K562 (cell line): ENCODE data around the gene SLC6A9. TPM values are rescaled to one million over a fixed set of nuclear protein-coding genes. Genes with fewer than 3 reads are reported as not detected.

Source experiments
- ATAC-seq: fragments of 200-7000 bp; cut with Tn5 transposase; 3 replicates; pipeline ENCODE4 v1.9.1; 2020; ENCODE audit warnings: moderate library complexity
- BruUV-seq: library from RNA; stranded (reverse); fragments of 400-500 nt; replicated peaks from 2 replicates; lab custom pipeline; 2021; lab: Mats Ljungman, UMichigan
- CTCF ChIA-PET: fragments of 300-600 bp; formaldehyde crosslinking; extraction: SDS; loops from one replicate; lab custom pipeline; 2021; ENCODE audit warnings: low intra/inter-chr PET ratio; lab: Yijun Ruan, JAX
- POLR2A ChIA-PET: fragments of 300-600, 350-650 bp; sonication (Branson Sonifier 250); formaldehyde crosslinking; extraction: SDS; loops from one replicate; lab custom pipeline; 2021; ENCODE audit warnings: antibody characterized with exemption, inconsistent platforms; lab: Yijun Ruan, JAX
- DNase-seq, 4 experiments: peaks; one replicate each; pipeline versions ENCODE4 v3.0.0 to v3.0.0-alpha.2; 2011 to 2018; ENCODE audit warnings: low spot score in 3 of 4, mixed read lengths in 3 of 4; ENCODE audit errors: extremely low read depth in 1 of 4
- FAIRE-seq: peaks from 2 replicates; lab custom pipeline; 2011; peaks lifted over from hg19 to GRCh38; lab: Jason Lieb, UNC
- H2AFZ ChIP-seq: 2 replicates; pipeline ENCODE4 v1.6.0; 2011; ENCODE audit warnings: low read depth, low read length, control low read depth, inconsistent platforms
- H3K27ac ChIP-seq: fragments of 200-600 bp; 3 replicates; pipeline ENCODE4 v1.8.0; 2011; ENCODE audit warnings: low read depth, mild to moderate bottlenecking, control low read depth, inconsistent platforms, low read length, moderate library complexity, mixed read lengths; ENCODE audit errors: extremely low read depth
- H3K27me3 ChIP-seq, 2 experiments: fragments of 300-600 bp in 1 of 2; 2 replicates in 1 of 2; 3 replicates in 1 of 2; pipeline versions ENCODE4 v1.6.0 to v1.8.0; 2011; ENCODE audit warnings: inconsistent platforms in 2 of 2, low read length in 2 of 2, mild to moderate bottlenecking in 1 of 2, mixed read lengths in 1 of 2, moderate library complexity in 1 of 2; ENCODE audit not compliant: control insufficient read depth in 2 of 2, insufficient read depth in 2 of 2
- H3K36me3 ChIP-seq: fragments of 300-600 bp; 3 replicates; pipeline ENCODE4 v1.8.0; 2011; ENCODE audit warnings: mild to moderate bottlenecking, low read length, inconsistent platforms; ENCODE audit not compliant: control insufficient read depth, insufficient read depth
- H3K4me1 ChIP-seq, 2 experiments: fragments of 200-600 bp in 1 of 2; replicated peaks in 1 of 2; 2 replicates in 1 of 2; 3 replicates in 1 of 2; pipeline versions ENCODE4 v1.5.1 to v1.8.0; 2011; ENCODE audit warnings: inconsistent platforms in 2 of 2, low read length in 2 of 2, mild to moderate bottlenecking in 1 of 2, mixed read lengths in 1 of 2, moderate library complexity in 1 of 2; ENCODE audit not compliant: control insufficient read depth in 2 of 2, insufficient read depth in 2 of 2
- H3K4me2 ChIP-seq: 2 replicates; pipeline ENCODE4 v1.6.1; 2011; ENCODE audit warnings: low read length, control low read depth, inconsistent platforms, mixed read lengths; ENCODE audit not compliant: insufficient read depth
- H3K4me3 ChIP-seq: fragments of 200-600 bp; sonication (generic), shearing (Covaris generic); 2 replicates; pipeline ENCODE4 v1.5.1; 2016; ENCODE audit warnings: control low read depth, inconsistent platforms
- H3K79me2 ChIP-seq: fragments of 200-600 bp; 3 replicates; pipeline ENCODE4 v1.8.0; 2011; ENCODE audit warnings: low read length, inconsistent platforms; ENCODE audit not compliant: control insufficient read depth, insufficient read depth
- H3K9ac ChIP-seq, 2 experiments: 2 replicates each; pipeline versions ENCODE4 v1.6.0 to v1.6.1; 2011; ENCODE audit warnings: low read depth in 2 of 2, low read length in 2 of 2, control low read depth in 1 of 2, inconsistent platforms in 1 of 2, mild to moderate bottlenecking in 1 of 2, mixed read lengths in 1 of 2; ENCODE audit not compliant: insufficient read depth in 1 of 2
- H3K9me1 ChIP-seq: one replicate; pipeline ENCODE4 v1.6.0; 2011; ENCODE audit warnings: inconsistent platforms, mild to moderate bottlenecking, low read length, moderate library complexity; ENCODE audit not compliant: control insufficient read depth, insufficient read depth
- H3K9me3 ChIP-seq: replicated peaks from 2 replicates; pipeline ENCODE4 v1.5.1; 2011; ENCODE audit warnings: low read depth, low read length, inconsistent platforms; ENCODE audit not compliant: control insufficient read depth, insufficient read depth
- H4K20me1 ChIP-seq: replicated peaks from 2 replicates; pipeline ENCODE4 v1.6.1; 2011; ENCODE audit warnings: low read length, inconsistent platforms, mixed read lengths; ENCODE audit not compliant: control insufficient read depth, insufficient read depth
- CHD2 ChIP-seq: IDR thresholded peaks from 2 replicates; pipeline ENCODE4 v1.6.1; 2011; ENCODE audit warnings: low read depth, low read length
- PML ChIP-seq: IDR thresholded peaks from 2 replicates; pipeline ENCODE4 v1.6.1; 2012; ENCODE audit warnings: low read length, inconsistent platforms
- SIN3A ChIP-seq, 2 experiments: fragments of 150-350 bp in 1 of 2; IDR thresholded peaks; 2 replicates each; pipeline ENCODE4 v1.6.1; 2011 to 2016; ENCODE audit warnings: borderline replicate concordance in 2 of 2, low read depth in 2 of 2, low read length in 2 of 2, mild to moderate bottlenecking in 2 of 2, moderate library complexity in 2 of 2; ENCODE audit not compliant: control insufficient read depth in 1 of 2
- SMARCC2 ChIP-seq: fragments of 450-650 bp; IDR thresholded peaks from 2 replicates; pipeline ENCODE4 v1.6.1; 2017; ENCODE audit warnings: antibody characterized with exemption, moderate library complexity, mild to moderate bottlenecking, low read depth
- WGBS: fragments of 100-300 bp; shearing (Covaris generic); methylation state at CpG from one replicate; pipeline ENCODE4 v1.1.6; 2016; ENCODE audit warnings: low coverage, mixed read lengths; ENCODE audit not compliant: insufficient coverage; ENCODE audit errors: missing lambda C conversion rate; 5-methylcytosine and 5-hydroxymethylcytosine counted together
- in situ Hi-C: fragments of 300-500 bp; cut with MboI; formaldehyde crosslinking; loops from 4 replicates; pipeline ENCODE4 v1.15.0; 2018; ENCODE audit warnings: inconsistent platforms, mixed read lengths
- intact Hi-C: fragments of 100-400 bp; cut with micrococcal nuclease; formaldehyde crosslinking; loops from 2 replicates; pipeline ENCODE4 v1.14.2; 2022
- polyA plus RNA-seq, 8 experiments: library from polyadenylated mRNA; depleted of rRNA in 4 of 8; stranded (reverse) in 5 of 8; unstranded in 3 of 8; fragments of >200 nt; fragmentation: Nextera tagmentation in 2 of 8; fragmentation: Illumina TruSeq in 1 of 8; extraction: Ambion mirVana in 2 of 8; extraction: Trizol in 1 of 8; gene quantifications; 2 replicates each; pipeline versions ENCODE4 v1.2.1 to v1.2.3, GENCODE V29; 2011 to 2014; ENCODE audit warnings: inconsistent platforms in 1 of 8, missing spikeins in 1 of 8
- total RNA-seq, 7 experiments: library from RNA; depleted of rRNA in 6 of 7; stranded (reverse); fragments of >200 nt in 6 of 7; fragmentation: Illumina TruSeq in 2 of 7; extraction: Trizol in 2 of 7; gene quantifications; 2 replicates each; pipeline versions ENCODE4 v1.2.1 to v1.2.3, GENCODE V29; 2011 to 2021; ENCODE audit warnings: low replicate concordance in 1 of 7

The SLC6A9 gene
- total and polyA plus RNA-seq, 9 of the 15 experiments (the other 6 are each of a cell fraction or from before 2014, with no cell fraction given) = 0.17 to 18.7 (median 2.9) TPM

DNA sequence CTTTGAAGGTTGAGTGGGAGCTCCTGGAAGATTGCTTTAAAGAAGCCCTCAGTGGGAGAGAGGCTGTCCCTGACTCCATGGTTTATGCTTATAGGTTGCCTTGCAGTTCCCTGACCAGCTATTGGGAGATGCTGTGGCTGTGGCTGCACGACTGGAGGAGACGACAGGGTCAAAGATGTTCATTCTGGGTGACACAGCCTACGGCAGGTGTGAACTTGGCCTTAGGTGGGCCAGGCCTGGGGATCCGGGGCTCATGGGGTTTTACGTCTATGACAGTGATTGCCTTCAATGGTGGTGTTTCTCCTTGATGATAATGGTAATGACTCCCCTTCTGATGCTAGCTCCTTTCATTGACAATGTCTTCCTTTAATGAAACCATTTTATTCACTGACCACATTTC is 60.8 kb downstream of the SLC6A9 start:
- BruUV-seq = no TSS peak
- Histone ChIP-seq H3K4me3 (peak overlapping the region; percentile 100), H3K27ac (peak overlapping the region; percentile 71), H4K20me1 (peaks cover 1% of the 10 kb centered on the region; the same call in 1 of the 2 replicates), H3K4me2 (peak overlapping the region; percentile 98), H3K79me2 (peaks cover 24% of the 10 kb centered on the region), H3K9ac (peak overlapping the region; percentile 81 to 99), H3K9me3 (no peaks in the 10 kb centered on the region), H2AFZ (peak overlapping the region; percentile 87; the same call in 1 of the 2 replicates), H3K36me3 (peaks cover 36% of the 10 kb centered on the region), H3K9me1 (peaks cover 4% of the 10 kb centered on the region), H3K27me3 (no peaks in the 10 kb centered on the region), H3K4me1 (peaks cover 10 to 36% of the 10 kb centered on the region in 2 experiments; a peak in 4 of 5 replicates)
- 4% methylated on average over 5 of the region's 5 CpGs for WGBS
- ChIA-PET CTCF (no interaction called here), POLR2A (interaction anchor here (0.5 to 1.4 kb wide), 5 partner anchors 8 to 561 kb away, joined by 3 to 7 read pairs (median 3); no protein-coding TSS in a partner anchor)
- TF ChIP-seq CHD2 = no peak
- TF ChIP-seq SIN3A (IDR thresholded peaks at IDR 0.05; ENCODE audit: borderline replicate concordance in 2 of 2, control insufficient read depth in 1 of 2, low read depth in 2 of 2, low read length in 2 of 2) = peak in 1 of 2 experiments; percentile 17; a peak in 1 of 4 replicates
- TF ChIP-seq SMARCC2 = no peak
- no peak for TF ChIP-seq PML
- ATAC-seq (no peak), DNase-seq (no peak), FAIRE-seq (no peak)
- intact Hi-C loops = no loop called here
- in situ Hi-C loops = no loop called here
